ENCODE results near the gene WNT16. TPM values are rescaled to one million over a fixed set of nuclear protein-coding genes. Genes with fewer than 3 reads are reported as not detected.
"Not testable (repeated sequence)": the region's sequence is repeated elsewhere in the genome, so short reads cannot be mapped to it uniquely, and the experiment has no call there.

Gene WNT16
- total and polyA plus RNA-seq, 7 experiments from 2014 or later = not detected

DNA sequence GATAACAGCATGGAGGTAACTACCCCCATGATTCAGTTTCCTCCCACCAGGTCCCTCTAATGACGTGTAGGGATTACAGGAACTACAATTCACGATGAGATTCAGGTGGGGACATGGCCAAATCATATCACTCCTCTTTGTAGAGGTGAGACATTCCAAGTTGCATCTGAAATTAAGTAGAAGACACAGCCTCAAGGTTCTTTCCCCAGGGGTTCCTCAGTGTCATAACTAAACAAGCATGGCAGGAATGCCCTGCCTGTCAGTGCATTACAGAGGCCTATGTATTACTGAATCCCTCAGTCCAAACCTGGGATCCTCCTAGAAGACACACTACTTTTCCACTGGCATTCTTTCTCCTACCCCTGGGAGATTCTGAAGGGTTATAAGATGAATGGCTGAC lies 42.6 kb upstream of the WNT16 start:
- Histone ChIP-seq H3K36me3 (ENCODE audit: control insufficient read depth in 2 of 3, insufficient read depth in 3 of 3, low read length in 3 of 3) (no peaks in the 10 kb centered on the region), H3K4me1 (ENCODE audit: control insufficient read depth in 2 of 2, insufficient read depth in 2 of 2, low read length in 2 of 2) (no peaks in the 10 kb centered on the region), H3K27ac (ENCODE audit: low read depth, low read length) (no peak overlapping the region), H3K27me3 (ENCODE audit: control insufficient read depth in 2 of 2, insufficient read depth in 2 of 2, low read length in 2 of 2) (no peaks in the 10 kb centered on the region), H3K9me3 (ENCODE audit: control insufficient read depth in 2 of 3, low read length in 3 of 3) (no peaks in the 10 kb centered on the region), H3K4me3 (ENCODE audit: low read length) (no peak overlapping the region)
- DNase-seq (no peak), ATAC-seq (no peak)
- H3K9me3 Mint-ChIP-seq = peaks cover 8 to 28% (median 12%) of the 10 kb centered on the region in 11 donors
- H3K4me3 Mint-ChIP-seq = no peak overlapping the region
- H3K27me3 Mint-ChIP-seq = peaks cover 0 to 6% (median 0%) of the 10 kb centered on the region in 5 donors
- intact Hi-C loops (cut with micrococcal nuclease) = no loop called here
- CTCF ChIA-PET = no interaction called here
- POLR2A ChIA-PET = no interaction called here
- H3K4me1 Mint-ChIP-seq = no peaks in the 10 kb centered on the region
- H3K27ac Mint-ChIP-seq = no peak overlapping the region
- H3K36me3 Mint-ChIP-seq = peaks cover 0 to 7% (median 0%) of the 10 kb centered on the region in 5 donors

GRCh38 chr7:121286742-121287734 lies 41.8 kb upstream of the WNT16 start:
- CTCF ChIA-PET = no interaction called here
- ATAC-seq = no peak

GRCh38 chr7:121288894-121289293 lies 39.9 kb upstream of the WNT16 start:
- Mint-ChIP-seq H3K27ac (no peak overlapping the region), H3K36me3 (peaks cover 0 to 9% (median 0%) of the 10 kb centered on the region in 5 donors), H3K4me3 (no peak overlapping the region), H3K9me3 (peaks cover 9 to 35% (median 15%) of the 10 kb centered on the region in 11 donors), H3K27me3 (peaks cover 0 to 16% (median 5%) of the 10 kb centered on the region in 5 donors), H3K4me1 (no peaks in the 10 kb centered on the region)
- Histone ChIP-seq H3K27ac (ENCODE audit: low read depth, low read length) (no peak overlapping the region), H3K27me3 (ENCODE audit: control insufficient read depth in 2 of 2, insufficient read depth in 2 of 2, low read length in 2 of 2) (no peaks in the 10 kb centered on the region), H3K4me1 (ENCODE audit: control insufficient read depth in 2 of 2, insufficient read depth in 2 of 2, low read length in 2 of 2) (no peaks in the 10 kb centered on the region), H3K4me3 (ENCODE audit: low read length) (no peak overlapping the region), H3K9me3 (ENCODE audit: control insufficient read depth in 2 of 3, low read length in 3 of 3) (no peaks in the 10 kb centered on the region), H3K36me3 (ENCODE audit: control insufficient read depth in 2 of 3, insufficient read depth in 3 of 3, low read length in 3 of 3) (no peaks in the 10 kb centered on the region)
- ATAC-seq (no peak), DNase-seq (no peak)
- intact Hi-C loops (cut with micrococcal nuclease) = no loop called here
- ChIA-PET CTCF (no interaction called here), POLR2A (no interaction called here)

More at GRCh38 chr7:121286742-121287734, 41.8 kb upstream of the WNT16 start:
- Mint-ChIP-seq H3K4me1 (no peaks in the 10 kb centered on the region), H3K4me3 (no peak overlapping the region), H3K27ac (no peak overlapping the region), H3K27me3 (peaks cover 0 to 6% (median 2%) of the 10 kb centered on the region in 5 donors), H3K36me3 (peaks cover 0 to 7% (median 0%) of the 10 kb centered on the region in 5 donors), H3K9me3 (peaks cover 8 to 36% (median 12%) of the 10 kb centered on the region in 11 donors)
- intact Hi-C loops (cut with micrococcal nuclease) = no loop called here
- H3K27ac ChIP-seq (ENCODE audit: low read depth, low read length) = no peak overlapping the region
- H3K27me3 ChIP-seq (ENCODE audit: control insufficient read depth in 2 of 2, insufficient read depth in 2 of 2, low read length in 2 of 2) = no peaks in the 10 kb centered on the region
- DNase-seq = no peak
- H3K4me3 ChIP-seq (ENCODE audit: low read length) = no peak overlapping the region
- POLR2A ChIA-PET = no interaction called here
- no peaks in the 10 kb centered on the region for H3K9me3 ChIP-seq (ENCODE audit: control insufficient read depth in 2 of 3, low read length in 3 of 3)
- H3K36me3 ChIP-seq (ENCODE audit: control insufficient read depth in 2 of 3, insufficient read depth in 3 of 3, low read length in 3 of 3) = no peaks in the 10 kb centered on the region
- no peaks in the 10 kb centered on the region for H3K4me1 ChIP-seq (ENCODE audit: control insufficient read depth in 2 of 2, insufficient read depth in 2 of 2, low read length in 2 of 2)

DNA sequence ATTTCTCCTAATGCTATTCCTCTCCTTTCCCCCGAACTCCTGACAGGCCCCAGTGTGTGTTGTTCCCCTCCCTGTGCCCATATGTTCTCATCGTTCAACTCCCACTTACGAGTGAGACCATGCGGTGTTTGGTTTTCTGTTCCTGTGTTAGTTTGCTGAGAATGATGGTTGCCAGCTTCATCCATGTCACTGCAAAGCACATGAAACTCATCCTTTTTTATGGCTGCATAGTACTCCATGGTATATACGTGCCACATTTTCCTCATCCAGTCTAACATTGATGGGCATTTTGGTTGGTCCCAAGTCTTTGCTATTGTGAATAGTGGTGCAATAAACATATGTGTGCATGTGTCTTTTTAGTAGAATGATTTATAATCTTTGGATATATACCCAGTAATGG lies 38.9 kb upstream of the WNT16 start:
- ATAC-seq; H3K4me1 Mint-ChIP-seq; H3K27ac ChIP-seq (ENCODE audit: low read depth, low read length); H3K36me3 ChIP-seq (ENCODE audit: control insufficient read depth in 2 of 3, insufficient read depth in 3 of 3, low read length in 3 of 3); H3K4me1 ChIP-seq (ENCODE audit: control insufficient read depth in 2 of 2, insufficient read depth in 2 of 2, low read length in 2 of 2); DNase-seq; H3K4me3 ChIP-seq (ENCODE audit: low read length); CTCF ChIA-PET; H3K27ac Mint-ChIP-seq; H3K27me3 ChIP-seq (ENCODE audit: control insufficient read depth in 2 of 2, insufficient read depth in 2 of 2, low read length in 2 of 2); H3K36me3 Mint-ChIP-seq; POLR2A ChIA-PET; H3K9me3 ChIP-seq (ENCODE audit: control insufficient read depth in 2 of 3, low read length in 3 of 3); intact Hi-C loops (cut with micrococcal nuclease); H3K4me3 Mint-ChIP-seq: not testable (repeated sequence)
- Mint-ChIP-seq H3K27me3 (peaks cover 0 to 17% (median 5%) of the 10 kb centered on the region in 5 donors), H3K9me3 (peaks cover 7 to 26% (median 13%) of the 10 kb centered on the region in 11 donors)

DNA sequence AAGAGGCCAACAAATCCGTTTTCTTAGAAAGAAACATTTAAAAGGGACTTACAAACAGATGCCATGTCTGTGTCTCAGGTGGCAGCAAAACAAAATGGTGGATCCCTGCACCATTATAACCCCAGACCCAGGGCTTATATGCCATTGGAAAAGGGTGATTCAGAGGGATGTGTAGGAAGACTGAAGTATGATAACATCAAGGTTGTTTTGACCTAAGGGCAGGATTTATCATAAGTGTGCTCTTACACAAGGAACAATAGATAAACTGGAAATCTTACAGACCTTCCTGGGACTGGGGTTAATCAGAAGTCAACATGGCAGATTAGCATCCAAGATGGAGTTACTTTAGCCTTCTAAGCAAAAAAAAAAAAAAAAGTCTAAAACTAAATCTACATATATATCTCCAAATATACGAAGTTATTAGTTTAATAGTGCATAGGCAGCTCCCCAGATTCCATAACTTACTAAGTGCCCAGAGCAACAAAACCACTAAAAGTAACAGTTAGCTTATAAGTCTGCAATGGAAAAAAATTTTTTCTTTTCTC lies 34.3 kb upstream of the WNT16 start:
- Mint-ChIP-seq H3K27me3 (peaks cover 2 to 17% (median 13%) of the 10 kb centered on the region in 5 donors), H3K27ac (no peak overlapping the region), H3K9me3 (peaks cover 0 to 17% (median 6%) of the 10 kb centered on the region in 11 donors), H3K36me3 (peaks cover 0 to 5% (median 0%) of the 10 kb centered on the region in 5 donors), H3K4me3 (no peak overlapping the region), H3K4me1 (no peaks in the 10 kb centered on the region)
- DNase-seq (no peak), ATAC-seq (no peak)
- H3K4me3 ChIP-seq (ENCODE audit: low read length) = no peak overlapping the region
- POLR2A ChIA-PET = no interaction called here
- H3K9me3 ChIP-seq (ENCODE audit: control insufficient read depth in 2 of 3, low read length in 3 of 3) = no peaks in the 10 kb centered on the region
- intact Hi-C loops (cut with micrococcal nuclease) = no loop called here
- H3K4me1 ChIP-seq (ENCODE audit: control insufficient read depth in 2 of 2, insufficient read depth in 2 of 2, low read length in 2 of 2) = no peaks in the 10 kb centered on the region
- no peak overlapping the region for H3K27ac ChIP-seq (ENCODE audit: low read depth, low read length)
- no peaks in the 10 kb centered on the region for H3K36me3 ChIP-seq (ENCODE audit: control insufficient read depth in 2 of 3, insufficient read depth in 3 of 3, low read length in 3 of 3)
- CTCF ChIA-PET = no interaction called here
- no peaks in the 10 kb centered on the region for H3K27me3 ChIP-seq (ENCODE audit: control insufficient read depth in 2 of 2, insufficient read depth in 2 of 2, low read length in 2 of 2)

DNA sequence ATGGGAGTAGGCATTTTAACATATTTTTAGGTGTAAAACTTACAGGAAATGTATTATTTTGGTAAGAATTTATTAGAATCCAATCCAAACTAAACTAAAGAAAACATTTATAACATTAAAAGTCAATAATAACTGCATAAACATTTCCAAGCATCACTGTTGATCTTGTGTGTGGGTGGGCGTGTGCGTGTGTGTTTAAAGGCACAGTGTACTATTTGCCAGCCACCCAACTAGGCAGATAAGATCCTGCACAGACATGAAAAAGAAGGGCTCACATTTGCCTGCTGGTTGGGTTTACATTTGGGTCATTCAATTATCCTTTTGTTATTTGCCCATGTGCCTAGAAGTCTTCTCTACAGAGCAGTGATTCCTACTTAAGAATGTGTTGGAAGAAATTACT lies 31.0 kb upstream of the WNT16 start:
- peaks cover 6 to 31% (median 16%) of the 10 kb centered on the region in 5 donors for H3K27me3 Mint-ChIP-seq
- DNase-seq = no peak
- no peak for ATAC-seq
- no peak overlapping the region for H3K27ac Mint-ChIP-seq
- H3K4me3 ChIP-seq (ENCODE audit: low read length) = no peak overlapping the region
- ChIA-PET POLR2A (no interaction called here), CTCF (interaction anchor here (0.7 kb wide), 1 partner anchor 204 kb away, joined by 3 read pairs; no protein-coding TSS in a partner anchor)
- peaks cover 0 to 7% (median 0%) of the 10 kb centered on the region in 11 donors for H3K9me3 Mint-ChIP-seq
- H3K4me3 Mint-ChIP-seq = no peak overlapping the region
- intact Hi-C loops (cut with micrococcal nuclease) = no loop called here
- no peak overlapping the region for H3K27ac ChIP-seq (ENCODE audit: low read depth, low read length)
- no peaks in the 10 kb centered on the region for H3K4me1 Mint-ChIP-seq
- H3K4me1 ChIP-seq (ENCODE audit: control insufficient read depth in 2 of 2, insufficient read depth in 2 of 2, low read length in 2 of 2) = no peaks in the 10 kb centered on the region
- H3K36me3 Mint-ChIP-seq = peaks cover 0 to 5% (median 0%) of the 10 kb centered on the region in 5 donors
- H3K9me3 ChIP-seq (ENCODE audit: control insufficient read depth in 2 of 3, low read length in 3 of 3) = no peaks in the 10 kb centered on the region
- no peaks in the 10 kb centered on the region for H3K36me3 ChIP-seq (ENCODE audit: control insufficient read depth in 2 of 3, insufficient read depth in 3 of 3, low read length in 3 of 3)
- H3K27me3 ChIP-seq (ENCODE audit: control insufficient read depth in 2 of 2, insufficient read depth in 2 of 2, low read length in 2 of 2) = no peaks in the 10 kb centered on the region
